K562 (cell line): ENCODE data around the gene FERMT3. TPM values are rescaled to one million over a fixed set of nuclear protein-coding genes. Genes with fewer than 3 reads are reported as not detected.

Experiments used
- ATAC-seq: fragments of 200-7000 bp; cut with Tn5 transposase; 3 replicates; pipeline ENCODE4 v1.9.1; 2020; ENCODE audit warnings: moderate library complexity
- BruUV-seq: library from RNA; stranded (reverse); fragments of 400-500 nt; replicated peaks from 2 replicates; lab custom pipeline; 2021; lab: Mats Ljungman, UMichigan
- CTCF ChIA-PET: fragments of 300-600 bp; formaldehyde crosslinking; extraction: SDS; loops from one replicate; lab custom pipeline; 2021; ENCODE audit warnings: low intra/inter-chr PET ratio; lab: Yijun Ruan, JAX
- POLR2A ChIA-PET: fragments of 300-600, 350-650 bp; sonication (Branson Sonifier 250); formaldehyde crosslinking; extraction: SDS; loops from one replicate; lab custom pipeline; 2021; ENCODE audit warnings: antibody characterized with exemption, inconsistent platforms; lab: Yijun Ruan, JAX
- DNase-seq, 4 experiments: peaks; one replicate each; pipeline versions ENCODE4 v3.0.0 to v3.0.0-alpha.2; 2011 to 2018; ENCODE audit warnings: low spot score in 3 of 4, mixed read lengths in 3 of 4; ENCODE audit errors: extremely low read depth in 1 of 4
- FAIRE-seq: peaks from 2 replicates; lab custom pipeline; 2011; peaks lifted over from hg19 to GRCh38; lab: Jason Lieb, UNC
- H2AFZ ChIP-seq: 2 replicates; pipeline ENCODE4 v1.6.0; 2011; ENCODE audit warnings: low read depth, low read length, control low read depth, inconsistent platforms
- H3K27ac ChIP-seq: fragments of 200-600 bp; 3 replicates; pipeline ENCODE4 v1.8.0; 2011; ENCODE audit warnings: low read depth, mild to moderate bottlenecking, control low read depth, inconsistent platforms, low read length, moderate library complexity, mixed read lengths; ENCODE audit errors: extremely low read depth
- H3K27me3 ChIP-seq, 2 experiments: fragments of 300-600 bp in 1 of 2; 2 replicates in 1 of 2; 3 replicates in 1 of 2; pipeline versions ENCODE4 v1.6.0 to v1.8.0; 2011; ENCODE audit warnings: inconsistent platforms in 2 of 2, low read length in 2 of 2, mild to moderate bottlenecking in 1 of 2, mixed read lengths in 1 of 2, moderate library complexity in 1 of 2; ENCODE audit not compliant: control insufficient read depth in 2 of 2, insufficient read depth in 2 of 2
- H3K36me3 ChIP-seq: fragments of 300-600 bp; 3 replicates; pipeline ENCODE4 v1.8.0; 2011; ENCODE audit warnings: mild to moderate bottlenecking, low read length, inconsistent platforms; ENCODE audit not compliant: control insufficient read depth, insufficient read depth
- H3K4me1 ChIP-seq, 2 experiments: fragments of 200-600 bp in 1 of 2; replicated peaks in 1 of 2; 2 replicates in 1 of 2; 3 replicates in 1 of 2; pipeline versions ENCODE4 v1.5.1 to v1.8.0; 2011; ENCODE audit warnings: inconsistent platforms in 2 of 2, low read length in 2 of 2, mild to moderate bottlenecking in 1 of 2, mixed read lengths in 1 of 2, moderate library complexity in 1 of 2; ENCODE audit not compliant: control insufficient read depth in 2 of 2, insufficient read depth in 2 of 2
- H3K4me2 ChIP-seq: 2 replicates; pipeline ENCODE4 v1.6.1; 2011; ENCODE audit warnings: low read length, control low read depth, inconsistent platforms, mixed read lengths; ENCODE audit not compliant: insufficient read depth
- H3K4me3 ChIP-seq: fragments of 200-600 bp; sonication (generic), shearing (Covaris generic); 2 replicates; pipeline ENCODE4 v1.5.1; 2016; ENCODE audit warnings: control low read depth, inconsistent platforms
- H3K79me2 ChIP-seq: fragments of 200-600 bp; 3 replicates; pipeline ENCODE4 v1.8.0; 2011; ENCODE audit warnings: low read length, inconsistent platforms; ENCODE audit not compliant: control insufficient read depth, insufficient read depth
- H3K9ac ChIP-seq, 2 experiments: 2 replicates each; pipeline versions ENCODE4 v1.6.0 to v1.6.1; 2011; ENCODE audit warnings: low read depth in 2 of 2, low read length in 2 of 2, control low read depth in 1 of 2, inconsistent platforms in 1 of 2, mild to moderate bottlenecking in 1 of 2, mixed read lengths in 1 of 2; ENCODE audit not compliant: insufficient read depth in 1 of 2
- H3K9me1 ChIP-seq: one replicate; pipeline ENCODE4 v1.6.0; 2011; ENCODE audit warnings: inconsistent platforms, mild to moderate bottlenecking, low read length, moderate library complexity; ENCODE audit not compliant: control insufficient read depth, insufficient read depth
- H3K9me3 ChIP-seq: replicated peaks from 2 replicates; pipeline ENCODE4 v1.5.1; 2011; ENCODE audit warnings: low read depth, low read length, inconsistent platforms; ENCODE audit not compliant: control insufficient read depth, insufficient read depth
- H4K20me1 ChIP-seq: replicated peaks from 2 replicates; pipeline ENCODE4 v1.6.1; 2011; ENCODE audit warnings: low read length, inconsistent platforms, mixed read lengths; ENCODE audit not compliant: control insufficient read depth, insufficient read depth
- CBX1 ChIP-seq: sonication (generic); IDR thresholded peaks from 2 replicates; pipeline ENCODE4 v1.6.1; 2016; ENCODE audit warnings: antibody characterized with exemption, low read depth, mild to moderate bottlenecking
- CEBPG ChIP-seq, 3 experiments: fragments of 200-800 bp in 1 of 3; sonication (Bioruptor generic) in 1 of 3; sonication (generic) in 1 of 3; formaldehyde crosslinking in 1 of 3; IDR thresholded peaks in 2 of 3; conservative IDR thresholded peaks in 1 of 3; 2 replicates each; pipeline versions ENCODE4 v1.6.1 to v1.8.0; 2016 to 2022; ENCODE audit warnings: missing compliant biosample characterization in 2 of 3, missing genetic modification characterization in 2 of 3, mild to moderate bottlenecking in 1 of 3, missing genetic modification reagents in 1 of 3
- EP400 ChIP-seq: fragments of 450-650 bp; IDR thresholded peaks from 2 replicates; pipeline ENCODE4 v1.6.1; 2017; ENCODE audit warnings: antibody characterized with exemption, mild to moderate bottlenecking, moderate library complexity
- HMG20A ChIP-seq: fragments of 450-650 bp; formaldehyde crosslinking; conservative IDR thresholded peaks from 2 replicates; pipeline ENCODE4 v1.4.0; 2020; ENCODE audit warnings: mild to moderate bottlenecking, mixed read lengths
- KAT8 ChIP-seq: fragments of 450-650 bp; IDR thresholded peaks from 2 replicates; pipeline ENCODE4 v1.6.1; 2016; ENCODE audit warnings: low read depth, mild to moderate bottlenecking
- MAFF ChIP-seq: IDR thresholded peaks from 2 replicates; pipeline ENCODE4 v1.6.1; 2012; ENCODE audit warnings: low read length, improper control_type of control experiment
- POLR2AphosphoS5 ChIP-seq: IDR thresholded peaks from 2 replicates; pipeline ENCODE4 v1.6.1; 2011; ENCODE audit warnings: mild to moderate bottlenecking, low read depth, low read length, moderate library complexity; ENCODE audit not compliant: control insufficient read depth, insufficient read depth
- RBBP5 ChIP-seq: fragments of 200-600 bp; sonication (generic); IDR thresholded peaks from 2 replicates; pipeline ENCODE4 v1.6.1; 2012; ENCODE audit warnings: borderline replicate concordance, mild to moderate bottlenecking, low read length, control low read depth, inconsistent platforms; ENCODE audit not compliant: insufficient read depth, poor library complexity, severe bottlenecking
- SRSF7 ChIP-seq: fragments of 200-400 bp; formaldehyde crosslinking; optimal IDR thresholded peaks from 2 replicates; pipeline ENCODE3; 2017; ENCODE audit warnings: mild to moderate bottlenecking, low read depth, low read length
- ZFPM2 ChIP-seq: fragments of 250-450 bp; sonication (Bioruptor Pico); IDR thresholded peaks from 2 replicates; pipeline ENCODE4 v1.5.1; 2022; ENCODE audit warnings: mild to moderate bottlenecking
- ZNF436 ChIP-seq: fragments of 250-450, 450-650 bp; sonication (Bioruptor Pico); formaldehyde crosslinking; IDR thresholded peaks from 2 replicates; pipeline ENCODE4 v1.7.0; 2020; ENCODE audit warnings: mild to moderate bottlenecking
- ZNF445 ChIP-seq: fragments of 250-450 bp; sonication (Bioruptor Pico); IDR thresholded peaks from 2 replicates; pipeline ENCODE4 v1.4.0; 2020; ENCODE audit warnings: low read depth, mild to moderate bottlenecking, moderate library complexity
- WGBS: fragments of 100-300 bp; shearing (Covaris generic); methylation state at CpG from one replicate; pipeline ENCODE4 v1.1.6; 2016; ENCODE audit warnings: low coverage, mixed read lengths; ENCODE audit not compliant: insufficient coverage; ENCODE audit errors: missing lambda C conversion rate; 5-methylcytosine and 5-hydroxymethylcytosine counted together
- in situ Hi-C: fragments of 300-500 bp; cut with MboI; formaldehyde crosslinking; loops from 4 replicates; pipeline ENCODE4 v1.15.0; 2018; ENCODE audit warnings: inconsistent platforms, mixed read lengths
- intact Hi-C: fragments of 100-400 bp; cut with micrococcal nuclease; formaldehyde crosslinking; loops from 2 replicates; pipeline ENCODE4 v1.14.2; 2022
- polyA plus RNA-seq, 8 experiments: library from polyadenylated mRNA; depleted of rRNA in 4 of 8; stranded (reverse) in 5 of 8; unstranded in 3 of 8; fragments of >200 nt; fragmentation: Nextera tagmentation in 2 of 8; fragmentation: Illumina TruSeq in 1 of 8; extraction: Ambion mirVana in 2 of 8; extraction: Trizol in 1 of 8; gene quantifications; 2 replicates each; pipeline versions ENCODE4 v1.2.1 to v1.2.3, GENCODE V29; 2011 to 2014; ENCODE audit warnings: inconsistent platforms in 1 of 8, missing spikeins in 1 of 8
- total RNA-seq, 7 experiments: library from RNA; depleted of rRNA in 6 of 7; stranded (reverse); fragments of >200 nt in 6 of 7; fragmentation: Illumina TruSeq in 2 of 7; extraction: Trizol in 2 of 7; gene quantifications; 2 replicates each; pipeline versions ENCODE4 v1.2.1 to v1.2.3, GENCODE V29; 2011 to 2021; ENCODE audit warnings: low replicate concordance in 1 of 7
- TF ChIP-seq, protein P1 (sequence below): fragments of 450-650 bp; formaldehyde crosslinking; IDR thresholded peaks from 2 replicates; pipeline ENCODE4 v1.4.0; 2022; ENCODE audit warnings: missing genetic modification characterization

Gene FERMT3
- total and polyA plus RNA-seq, 9 of the 15 experiments (the other 6 are each of a cell fraction or from before 2014, with no cell fraction given): 3.2 to 275 (median 79.7) TPM

DNA sequence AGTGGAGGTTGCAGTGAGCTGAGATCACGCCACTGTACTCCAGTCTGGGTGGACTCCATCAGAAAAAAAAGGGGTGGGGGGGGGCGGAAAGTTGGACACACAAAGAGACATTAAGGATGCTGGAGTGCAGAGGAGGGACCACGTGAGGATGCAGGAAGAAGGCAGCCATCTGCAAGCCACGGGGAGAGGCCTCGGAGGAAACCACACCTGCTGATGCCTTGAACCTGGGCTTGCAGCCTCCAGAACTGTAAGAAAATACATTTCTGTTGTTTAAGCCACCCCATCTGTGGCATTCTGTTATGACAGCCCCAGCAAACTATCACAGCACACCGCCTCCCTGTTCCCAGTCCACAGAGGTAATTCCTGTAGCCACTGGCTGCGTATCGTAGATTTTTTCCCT lies 29.8 kb upstream of the FERMT3 start:
- Histone ChIP-seq H3K9me3 (no peaks in the 10 kb centered on the region), H4K20me1 (no peaks in the 10 kb centered on the region), H3K9ac (no peak overlapping the region), H3K36me3 (no peaks in the 10 kb centered on the region), H3K4me2 (no peak overlapping the region), H2AFZ (no peak overlapping the region), H3K27ac (no peak overlapping the region), H3K79me2 (peaks cover 2% of the 10 kb centered on the region; the same call in 1 of the 3 replicates), H3K4me1 (peaks cover 14 to 18% of the 10 kb centered on the region in 2 experiments), H3K9me1 (no peaks in the 10 kb centered on the region), H3K27me3 (no peaks in the 10 kb centered on the region), H3K4me3 (no peak overlapping the region)
- DNase-seq (no peak), FAIRE-seq (no peak), ATAC-seq (no peak)
- intact Hi-C loops (no loop called here), in situ Hi-C loops (no loop called here)
- no TSS peak for BruUV-seq
- WGBS: 69% methylated on average over 7 of the region's 8 CpGs
- CTCF ChIA-PET: no interaction called here
- TF ChIP-seq EP400 (no peak), ZNF445 (no peak), KAT8 (no peak), ZNF436 (CRISPR knock-in tag) (no peak), POLR2AphosphoS5 (no peak), CEBPG (CRISPR knock-in tag; IDR thresholded peaks at IDR 0.05) (no peak), CEBPG (tag; conservative IDR thresholded peaks at IDR 0.05 in 1 of 2, IDR thresholded peaks at IDR 0.05 in 1 of 2) (no peak), HMG20A (no peak), RBBP5 (no peak), MAFF (no peak), ZFPM2 (no peak), CBX1 (no peak), SRSF7 (no peak)
- TF ChIP-seq, protein P1, sequence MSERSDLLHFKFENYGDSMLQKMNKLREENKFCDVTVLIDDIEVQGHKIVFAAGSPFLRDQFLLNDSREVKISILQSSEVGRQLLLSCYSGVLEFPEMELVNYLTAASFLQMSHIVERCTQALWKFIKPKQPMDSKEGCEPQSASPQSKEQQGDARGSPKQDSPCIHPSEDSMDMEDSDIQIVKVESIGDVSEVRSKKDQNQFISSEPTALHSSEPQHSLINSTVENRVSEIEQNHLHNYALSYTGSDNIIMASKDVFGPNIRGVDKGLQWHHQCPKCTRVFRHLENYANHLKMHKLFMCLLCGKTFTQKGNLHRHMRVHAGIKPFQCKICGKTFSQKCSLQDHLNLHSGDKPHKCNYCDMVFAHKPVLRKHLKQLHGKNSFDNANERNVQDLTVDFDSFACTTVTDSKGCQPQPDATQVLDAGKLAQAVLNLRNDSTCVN (CRISPR knock-in tag): no peak
- POLR2A ChIA-PET: interaction anchor here (0.7 kb wide), 1 partner anchor 163 kb away, joined by 3 read pairs; no protein-coding TSS in a partner anchor
